BLaER1 treated with 17β-estradiol and CSF1 and Interleukin-3, amounts not matched to agents 10 nM and 100 nM (cell line): ENCODE measurements around the gene MYBPC3.

Experiments
- H3K27ac ChIP-seq, 11 experiments: shearing (Covaris generic); formaldehyde crosslinking; 2 replicates each; pipeline ENCODE4 v1.8.1; 2022
- H3K27me3 ChIP-seq, 11 experiments: shearing (Covaris generic); formaldehyde crosslinking; 2 replicates each; pipeline ENCODE4 v1.8.1; 2022
- H3K36me3 ChIP-seq, 11 experiments: shearing (Covaris generic); formaldehyde crosslinking; 2 replicates each; pipeline ENCODE4 v1.8.1; 2022
- H3K4me1 ChIP-seq, 10 experiments: shearing (Covaris generic); formaldehyde crosslinking; 2 replicates each; pipeline ENCODE4 v1.8.1; 2022
- H3K4me2 ChIP-seq, 11 experiments: shearing (Covaris generic); formaldehyde crosslinking; 2 replicates each; pipeline ENCODE4 v1.8.1; 2022
- H3K4me3 ChIP-seq, 10 experiments: shearing (Covaris generic); formaldehyde crosslinking; 2 replicates each; pipeline ENCODE4 v1.8.1; 2022
- H3K9ac ChIP-seq, 11 experiments: shearing (Covaris generic); formaldehyde crosslinking; 2 replicates each; pipeline ENCODE4 v1.8.1; 2022
- H3K9me3 ChIP-seq, 11 experiments: shearing (Covaris generic); formaldehyde crosslinking; replicated peaks in 1 of 11; 2 replicates each; pipeline ENCODE4 v1.8.1; 2022
- H4K20me1 ChIP-seq, 11 experiments: shearing (Covaris generic); formaldehyde crosslinking; 2 replicates each; pipeline ENCODE4 v1.8.1; 2022
- Cebpa-rat ChIP-seq, 11 experiments: shearing (Covaris generic); IDR thresholded peaks; 2 replicates each; pipeline ENCODE4 v1.8.1; 2022

MYBPC3 gene

DNA sequence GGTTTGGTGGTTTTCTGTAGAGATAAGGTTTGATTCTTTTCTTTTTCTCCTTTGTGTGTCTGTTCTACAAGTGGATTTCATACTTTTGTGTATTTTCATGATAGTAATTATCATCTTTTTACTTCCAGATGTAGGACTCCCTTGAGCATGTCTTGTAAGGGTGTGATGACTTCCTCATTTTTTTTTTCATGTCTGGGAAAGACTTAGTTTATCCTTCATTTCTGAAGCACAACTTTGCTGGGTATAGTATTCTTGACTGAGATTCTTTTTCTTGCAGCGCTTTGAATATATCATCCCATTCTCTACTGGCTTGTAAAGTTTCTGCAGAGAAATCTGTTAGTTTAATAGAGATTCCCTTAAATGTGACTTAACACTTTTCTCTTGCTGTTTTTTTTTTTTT is 49.6 kb downstream of the MYBPC3 start:
- Histone ChIP-seq H3K9ac (no peak overlapping the region), H4K20me1 (peaks cover 12 to 58% (median 26%) of the 10 kb centered on the region in 11 experiments; a peak in 18 of 22 replicates), H3K27ac (no peak overlapping the region), H3K27me3 (no peaks in the 10 kb centered on the region), H3K4me2 (no peak overlapping the region), H3K36me3 (peaks cover 0 to 100% (median 100%) of the 10 kb centered on the region in 11 experiments; a peak in 21 of 22 replicates), H3K4me1 (peaks cover 0 to 19% (median 16%) of the 10 kb centered on the region in 10 experiments; a peak in 17 of 20 replicates), H3K4me3 (0 out of 20 replicates have a peak overlapping the region, but pooled peaks of 1 of the 10 experiments have one; percentile 2), H3K9me3 (peaks cover 27 to 59% (median 55%) of the 10 kb centered on the region in 11 experiments)
- no peak for TF ChIP-seq Cebpa-rat (IDR thresholded peaks at IDR 0.05)

DNA sequence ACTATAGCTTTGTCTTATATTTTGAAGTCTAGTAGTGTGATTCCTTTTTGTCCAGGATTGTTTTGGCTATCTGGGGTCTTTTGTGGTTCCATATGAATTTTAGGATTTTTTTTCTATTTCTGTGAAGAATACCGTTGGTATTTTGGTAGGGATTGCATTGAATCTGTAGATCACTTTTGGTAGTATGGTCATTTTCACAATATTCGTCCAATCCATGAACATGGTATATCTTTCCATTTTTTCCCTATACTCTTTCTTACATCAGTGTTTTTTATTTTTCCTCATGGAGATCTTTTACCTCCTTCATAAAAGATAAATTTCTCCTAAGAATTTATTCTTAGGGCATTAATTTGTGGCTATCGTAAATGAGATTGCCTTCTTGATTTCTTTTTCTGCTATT is 53.4 kb downstream of the MYBPC3 start:
- Histone ChIP-seq H3K4me2 (no peak overlapping the region), H3K9ac (no peak overlapping the region), H3K4me3 (no peak overlapping the region), H3K27ac (no peak overlapping the region), H3K4me1 (no peaks in the 10 kb centered on the region), H3K27me3 (no peaks in the 10 kb centered on the region), H4K20me1 (peaks cover 0 to 40% (median 0%) of the 10 kb centered on the region in 11 experiments; a peak in 5 of 22 replicates), H3K9me3 (peaks cover 27 to 65% (median 56%) of the 10 kb centered on the region in 11 experiments), H3K36me3 (peaks cover 0 to 100% (median 99%) of the 10 kb centered on the region in 11 experiments; a peak in 21 of 22 replicates)
- no peak for TF ChIP-seq Cebpa-rat (IDR thresholded peaks at IDR 0.05)

DNA sequence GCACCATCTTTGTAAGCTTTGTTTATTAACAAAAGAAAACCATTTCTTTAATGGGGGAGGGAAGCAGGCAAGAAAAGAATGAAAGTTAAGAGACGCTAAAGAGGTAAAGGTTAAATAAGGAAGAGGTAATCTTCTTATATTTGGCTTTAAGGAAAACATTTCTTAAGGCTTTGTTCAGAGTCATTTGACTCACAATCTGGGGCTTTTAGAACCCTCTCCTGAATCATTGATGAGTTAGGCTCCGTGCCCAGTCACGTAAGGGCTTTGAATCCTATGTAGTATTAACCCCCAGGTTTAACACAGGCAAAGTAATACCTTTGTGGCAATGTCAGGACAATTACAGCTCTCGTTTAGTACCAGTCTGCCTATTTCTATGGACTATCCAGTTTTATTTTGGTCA is 56.5 kb downstream of the MYBPC3 start:
- Histone ChIP-seq H3K27ac (no peak overlapping the region), H3K27me3 (no peaks in the 10 kb centered on the region), H3K9ac (no peak overlapping the region), H3K9me3 (peaks cover 4 to 39% (median 30%) of the 10 kb centered on the region in 11 experiments; a peak in 21 of 22 replicates), H3K4me3 (no peak overlapping the region), H3K4me1 (no peaks in the 10 kb centered on the region), H3K4me2 (no peak overlapping the region), H3K36me3 (peaks cover 0 to 100% (median 99%) of the 10 kb centered on the region in 11 experiments; a peak in 21 of 22 replicates), H4K20me1 (peaks cover 0 to 58% (median 0%) of the 10 kb centered on the region in 11 experiments; a peak in 10 of 22 replicates)
- TF ChIP-seq Cebpa-rat (IDR thresholded peaks at IDR 0.05), result no peak

DNA sequence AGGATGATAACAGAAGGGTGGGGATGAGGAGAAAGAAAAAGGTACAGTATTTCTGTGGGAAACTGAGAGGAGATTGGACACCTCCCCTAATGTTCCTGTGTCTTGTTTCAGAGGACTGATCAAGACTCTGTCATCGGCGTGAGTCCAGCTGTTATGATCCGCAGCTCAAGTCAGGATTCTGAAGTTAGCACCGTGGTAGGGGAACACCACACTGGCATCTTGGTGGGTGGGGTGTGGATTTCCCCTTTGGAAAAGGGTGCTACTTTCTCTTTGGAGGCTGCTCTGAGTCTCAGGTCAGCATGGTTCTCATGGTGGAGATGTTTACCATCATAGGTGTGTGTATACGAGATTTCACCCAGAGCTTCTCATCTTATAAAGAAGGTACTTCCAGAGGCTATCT is 57.1 kb downstream of the MYBPC3 start:
- no peaks in the 10 kb centered on the region for H3K27me3 ChIP-seq
- H3K4me1 ChIP-seq, result no peaks in the 10 kb centered on the region
- peaks cover 0 to 35% (median 24%) of the 10 kb centered on the region in 11 experiments; a peak in 20 of 22 replicates for H3K9me3 ChIP-seq
- H3K36me3 ChIP-seq, result peaks cover 0 to 100% (median 99%) of the 10 kb centered on the region in 11 experiments; a peak in 21 of 22 replicates
- no peak overlapping the region for H3K4me3 ChIP-seq
- no peak overlapping the region for H3K4me2 ChIP-seq
- no peak overlapping the region for H3K9ac ChIP-seq
- no peak for TF ChIP-seq Cebpa-rat (IDR thresholded peaks at IDR 0.05)
- H3K27ac ChIP-seq, result no peak overlapping the region
- H4K20me1 ChIP-seq, result peaks cover 0 to 64% (median 0%) of the 10 kb centered on the region in 11 experiments; a peak in 10 of 22 replicates

DNA sequence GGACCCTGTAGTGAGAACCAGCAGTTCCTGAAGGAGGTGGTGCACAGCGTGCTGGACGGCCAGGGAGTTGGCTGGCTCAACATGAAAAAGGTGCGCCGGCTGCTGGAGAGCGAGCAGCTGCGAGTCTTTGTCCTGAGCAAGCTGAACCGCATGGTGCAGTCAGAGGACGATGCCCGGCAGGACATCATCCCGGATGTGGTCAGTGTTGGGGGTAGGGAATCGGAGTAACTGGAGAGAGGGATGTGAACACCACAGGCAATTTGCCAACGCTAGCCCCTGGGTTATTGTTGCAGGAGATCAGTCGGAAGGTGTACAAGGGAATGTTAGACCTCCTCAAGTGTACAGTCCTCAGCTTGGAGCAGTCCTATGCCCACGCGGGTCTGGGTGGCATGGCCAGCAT is 62.6 kb downstream of the MYBPC3 start:
- no peaks in the 10 kb centered on the region for H3K27me3 ChIP-seq
- H3K4me1 ChIP-seq, result no peaks in the 10 kb centered on the region
- H3K27ac ChIP-seq, result no peak overlapping the region
- no peak overlapping the region for H3K4me3 ChIP-seq
- no peaks in the 10 kb centered on the region for H3K9me3 ChIP-seq
- H3K9ac ChIP-seq, result no peak overlapping the region
- H3K4me2 ChIP-seq, result no peak overlapping the region
- no peak for TF ChIP-seq Cebpa-rat (IDR thresholded peaks at IDR 0.05)
- peaks cover 0 to 87% (median 12%) of the 10 kb centered on the region in 11 experiments; a peak in 12 of 22 replicates for H4K20me1 ChIP-seq
- H3K36me3 ChIP-seq, result peaks cover 0 to 100% (median 99%) of the 10 kb centered on the region in 11 experiments; a peak in 21 of 22 replicates

DNA sequence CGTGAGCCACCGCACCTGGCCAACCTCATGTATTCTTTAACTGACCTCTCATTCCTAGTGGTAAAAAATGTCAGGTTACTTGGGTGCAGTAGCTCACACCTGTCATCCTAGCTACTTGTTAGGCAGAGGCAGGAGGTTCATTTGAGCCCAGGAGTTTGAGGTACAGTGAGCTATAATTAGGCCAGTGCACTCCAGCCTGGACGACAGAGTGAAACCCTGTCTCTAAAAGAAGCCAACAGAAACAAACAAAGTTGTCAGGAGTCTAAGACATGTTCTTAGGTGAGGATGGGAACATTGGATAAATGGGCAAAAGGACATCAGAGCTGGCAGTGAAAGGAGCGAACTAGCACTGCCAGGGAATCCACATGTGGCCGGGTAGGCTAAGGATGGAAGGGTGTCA is 64.4 kb downstream of the MYBPC3 start:
- no peak for TF ChIP-seq Cebpa-rat (IDR thresholded peaks at IDR 0.05)
- no peak overlapping the region for H3K4me3 ChIP-seq
- H3K4me2 ChIP-seq, result no peak overlapping the region
- H3K9ac ChIP-seq, result peak overlapping the region in 1 of 11 experiments; percentile 13; a peak in 1 of 22 replicates
- H3K27me3 ChIP-seq, result no peaks in the 10 kb centered on the region
- H4K20me1 ChIP-seq, result peaks cover 0 to 94% (median 12%) of the 10 kb centered on the region in 11 experiments; a peak in 12 of 22 replicates
- H3K9me3 ChIP-seq, result no peaks in the 10 kb centered on the region
- H3K36me3 ChIP-seq, result peaks cover 0 to 100% (median 100%) of the 10 kb centered on the region in 11 experiments; a peak in 21 of 22 replicates
- H3K27ac ChIP-seq, result peak overlapping the region in 2 of 11 experiments; percentile 6 to 34; a peak in 1 of 22 replicates
- no peaks in the 10 kb centered on the region for H3K4me1 ChIP-seq

DNA sequence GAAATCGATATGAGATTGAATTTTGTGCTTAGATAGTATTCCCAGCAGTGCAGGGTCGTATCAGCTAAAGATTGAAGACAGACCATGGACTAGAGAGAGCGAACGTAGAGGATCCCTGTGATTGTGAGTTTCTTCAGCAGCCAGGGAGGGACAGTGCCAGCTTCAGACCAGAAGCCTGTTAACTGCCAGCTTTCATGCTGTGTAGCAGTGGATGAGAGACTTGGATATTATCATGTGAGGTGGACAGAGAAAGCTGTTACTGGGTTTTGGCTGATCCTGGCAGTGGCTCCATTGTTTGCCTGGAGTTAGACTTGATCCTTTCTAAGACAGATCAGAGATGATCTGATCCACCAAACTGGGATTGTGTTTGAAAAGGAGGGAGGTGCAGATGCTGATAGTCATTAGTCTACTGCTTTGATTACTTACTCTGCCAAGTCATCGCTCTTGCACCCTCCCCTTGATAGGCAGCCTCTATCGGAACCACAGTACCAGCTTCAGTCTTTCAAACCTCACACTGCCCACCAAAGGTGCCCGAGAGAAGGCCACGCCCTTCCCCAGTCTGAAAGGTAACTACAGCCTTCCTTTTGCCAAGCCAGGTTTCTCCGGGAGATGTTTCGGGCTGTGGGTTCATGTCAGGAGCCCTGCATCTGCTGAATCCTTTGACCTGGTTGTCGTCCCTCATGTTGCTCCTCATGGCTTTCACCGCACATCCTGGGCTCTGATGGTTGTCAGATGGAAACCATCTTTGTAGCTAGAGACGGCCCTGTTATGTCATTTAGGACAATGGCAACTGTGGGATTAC is 66.3 kb downstream of the MYBPC3 start:
- Histone ChIP-seq H3K27me3 (no peaks in the 10 kb centered on the region), H3K4me2 (no peak overlapping the region), H3K36me3 (peaks cover 0 to 100% (median 100%) of the 10 kb centered on the region in 11 experiments; a peak in 21 of 22 replicates), H3K4me3 (no peak overlapping the region), H3K27ac (no peak overlapping the region), H3K4me1 (no peaks in the 10 kb centered on the region), H4K20me1 (peaks cover 0 to 83% (median 12%) of the 10 kb centered on the region in 11 experiments; a peak in 12 of 22 replicates), H3K9ac (no peak overlapping the region), H3K9me3 (no peaks in the 10 kb centered on the region)
- no peak for TF ChIP-seq Cebpa-rat (IDR thresholded peaks at IDR 0.05)

DNA sequence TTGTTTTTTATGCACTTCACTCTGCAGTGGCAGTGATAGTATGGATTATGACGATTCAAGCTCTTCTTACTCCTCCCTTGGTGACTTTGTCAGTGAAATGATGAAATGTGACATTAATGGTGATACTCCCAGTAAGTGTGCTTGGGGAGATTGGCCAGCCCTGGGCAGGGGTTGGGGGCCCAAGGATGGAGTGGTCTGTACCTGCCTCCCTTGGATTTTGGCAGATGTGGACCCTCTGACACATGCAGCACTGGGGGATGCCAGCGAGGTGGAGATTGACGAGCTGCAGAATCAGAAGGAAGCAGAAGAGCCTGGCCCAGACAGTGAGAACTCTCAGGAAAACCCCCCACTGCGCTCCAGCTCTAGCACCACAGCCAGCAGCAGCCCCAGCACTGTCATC is 68.4 kb downstream of the MYBPC3 start:
- H3K36me3 ChIP-seq, result peaks cover 0 to 100% (median 100%) of the 10 kb centered on the region in 11 experiments; a peak in 21 of 22 replicates
- 0 out of 22 replicates have a peak overlapping the region, but pooled peaks of 1 of the 11 experiments have one; percentile 18 for H3K9ac ChIP-seq
- H4K20me1 ChIP-seq, result peaks cover 0 to 87% (median 12%) of the 10 kb centered on the region in 11 experiments; a peak in 12 of 22 replicates
- H3K4me2 ChIP-seq, result no peak overlapping the region
- TF ChIP-seq Cebpa-rat (IDR thresholded peaks at IDR 0.05), result no peak
- no peaks in the 10 kb centered on the region for H3K4me1 ChIP-seq
- H3K27ac ChIP-seq, result no peak overlapping the region
- no peaks in the 10 kb centered on the region for H3K27me3 ChIP-seq
- H3K4me3 ChIP-seq, result no peak overlapping the region
- H3K9me3 ChIP-seq, result no peaks in the 10 kb centered on the region

DNA sequence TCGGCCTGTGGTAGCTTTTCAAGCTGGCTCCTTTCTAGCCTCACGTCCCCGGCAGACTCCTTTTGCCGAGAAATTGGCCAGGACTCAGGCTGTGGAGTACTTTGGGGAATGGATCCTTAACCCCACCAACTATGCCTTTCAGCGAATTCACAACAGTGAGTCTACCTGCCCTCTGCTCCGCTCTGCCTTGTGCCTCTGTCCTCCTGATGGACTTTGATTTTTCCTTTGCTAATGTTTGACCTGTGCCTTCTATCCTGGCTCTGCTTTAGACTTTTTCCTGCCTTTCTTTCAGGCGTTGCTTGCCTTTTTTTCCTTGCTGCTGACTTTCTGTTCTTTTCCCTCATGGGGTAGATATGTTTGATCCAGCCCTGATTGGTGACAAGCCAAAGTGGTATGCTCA is 70.0 kb downstream of the MYBPC3 start:
- Histone ChIP-seq H3K27me3 (no peaks in the 10 kb centered on the region), H3K4me2 (no peak overlapping the region), H4K20me1 (peaks cover 0 to 84% (median 7%) of the 10 kb centered on the region in 11 experiments; a peak in 12 of 22 replicates), H3K4me3 (no peak overlapping the region), H3K9me3 (no peaks in the 10 kb centered on the region), H3K27ac (no peak overlapping the region), H3K4me1 (no peaks in the 10 kb centered on the region), H3K9ac (no peak overlapping the region; a peak in 1 of 22 replicates), H3K36me3 (peaks cover 0 to 100% (median 100%) of the 10 kb centered on the region in 11 experiments; a peak in 21 of 22 replicates)
- TF ChIP-seq Cebpa-rat (IDR thresholded peaks at IDR 0.05), result no peak
